ENCODE measurements around the gene CXorf49.

GRCh38 chrX:71666240-71667223, 51.6 kb downstream of the CXorf49 start:
- no peak for TF ChIP-seq ESRRG (CRISPR knock-in tag; IDR thresholded peaks at IDR 0.05)
- TF ChIP-seq ARNTL (CRISPR knock-in tag; IDR thresholded peaks at IDR 0.05; ENCODE audit: borderline replicate concordance, low read depth): no peak
- TF ChIP-seq PATZ1 (CRISPR knock-in tag; IDR thresholded peaks at IDR 0.05; ENCODE audit: borderline replicate concordance): no peak
- TF ChIP-seq CREB5 (CRISPR knock-in tag; IDR thresholded peaks at IDR 0.05; ENCODE audit: low read depth): no peak
- no peak for TF ChIP-seq ZC3H10 (CRISPR knock-in tag; IDR thresholded peaks at IDR 0.05)
- TF ChIP-seq SNAI2 (CRISPR knock-in tag; IDR thresholded peaks at IDR 0.05): no peak
- TF ChIP-seq POU6F1 (CRISPR knock-in tag; IDR thresholded peaks at IDR 0.05; ENCODE audit: borderline replicate concordance, low read depth): no peak
